ENCODE data around the gene TAS1R3. TPM values are rescaled to one million over a fixed set of nuclear protein-coding genes. Genes with fewer than 3 reads are reported as not detected.

Gene TAS1R3
- total and polyA plus RNA-seq, 10 of the 15 experiments (the other 5 are each of a cell fraction or from before 2014, with no cell fraction given): 0.04 to 0.51 (median 0.08) TPM; not detected in 3

DNA sequence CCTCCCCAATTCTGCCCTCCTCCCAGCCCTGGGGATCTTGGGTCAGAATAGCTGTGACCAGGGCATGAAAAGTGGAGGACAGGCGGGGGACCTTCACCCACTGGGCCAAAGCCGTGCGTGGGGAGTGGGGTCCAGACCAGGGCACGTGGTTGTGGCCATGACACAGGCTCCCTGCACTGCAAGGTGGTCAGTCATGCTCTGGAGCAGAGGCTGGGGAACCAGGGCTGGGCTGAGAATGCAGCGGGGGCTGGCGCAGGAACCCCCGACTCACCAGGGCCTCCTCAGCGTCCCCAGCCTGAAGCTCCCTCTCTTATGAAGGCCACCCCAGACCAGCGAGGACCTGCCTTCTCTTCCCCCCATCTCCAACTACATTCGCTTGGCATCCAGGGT, 15.4 kb downstream of the TAS1R3 start:
- H3K4me3 ChIP-seq: no peak overlapping the region
- RAD21 ChIA-PET (ENCODE audit: unreplicated experiment): interaction anchor here (0.9 kb wide), 1 partner anchor 9 kb away, joined by 3 read pairs; no protein-coding TSS in a partner anchor
- H4K20me1 ChIP-seq (ENCODE audit: control insufficient read depth, insufficient read depth): no peaks in the 10 kb centered on the region
- in situ Hi-C loops (cut with MboI) (no loop called here), intact Hi-C loops (cut with micrococcal nuclease; ENCODE audit: unreplicated experiment) (no loop called here)
- ATAC-seq: no peak
- H3K36me3 ChIP-seq (ENCODE audit: control insufficient read depth in 2 of 2, insufficient read depth in 2 of 2, low read length in 1 of 2): no peaks in the 10 kb centered on the region
- H3K9ac ChIP-seq (ENCODE audit: control insufficient read depth, insufficient read depth, low read length): no peak overlapping the region
- peaks cover 2% of the 10 kb centered on the region for H3K79me2 ChIP-seq (ENCODE audit: control insufficient read depth, insufficient read depth, low read length)
- SMC1A ChIA-PET (ENCODE audit: uncharacterized antibody, unreplicated experiment): no interaction called here
- no peak for DNase-seq (ENCODE audit: low read depth, low spot score)
- H3K27ac ChIP-seq (ENCODE audit: control insufficient read depth, insufficient read depth): no peak overlapping the region
- POLR2A ChIA-PET: no interaction called here
- no peak for FAIRE-seq
- peaks cover 6% of the 10 kb centered on the region; the same call in 1 of the 2 replicates for H3K4me1 ChIP-seq (ENCODE audit: control insufficient read depth, insufficient read depth, low read length)
- no TSS peak for BruUV-seq (replicated peaks)
- H3K9me3 ChIP-seq (replicated peaks; ENCODE audit: control insufficient read depth, insufficient read depth, low read length): no peaks in the 10 kb centered on the region
- H3K4me2 ChIP-seq (ENCODE audit: control insufficient read depth, insufficient read depth): no peak overlapping the region; the same call in 1 of the 2 replicates
- no peak overlapping the region for H2AFZ ChIP-seq (ENCODE audit: control insufficient read depth, low read depth, low read length)
- 96% methylated on average over 9 of the region's 10 CpGs for WGBS (ENCODE audit: insufficient coverage, insufficient replicate concordance, low lambda C conversion rate, missing lambda C conversion rate)
- no peak for TF ChIP-seq YY1 (IDR thresholded peaks at IDR 0.05; ENCODE audit: low read depth, low read length)
- no peak for TF ChIP-seq MEF2B (IDR thresholded peaks at IDR 0.05; ENCODE audit: partially characterized antibody, poor library complexity, severe bottlenecking)
- no peak for TF ChIP-seq KAT2A (conservative IDR thresholded peaks at IDR 0.05; ENCODE audit: control insufficient read depth, low read depth, low read length)
- no peak for TF ChIP-seq NFYA (IDR thresholded peaks at IDR 0.05; ENCODE audit: borderline replicate concordance, low read depth, low read length)
- TF ChIP-seq SMAD1 (IDR thresholded peaks at IDR 0.05; ENCODE audit: low read depth, partially characterized antibody): no peak
- TF ChIP-seq SREBF1 (IDR thresholded peaks at IDR 0.05; ENCODE audit: low read length): no peak
- no peak for TF ChIP-seq POLR2AphosphoS2 (IDR thresholded peaks at IDR 0.05; ENCODE audit: low read depth, low read length)
- CTCF ChIA-PET: interaction anchor here (0.7 kb wide), 1 partner anchor 28 kb away, joined by 4 read pairs; the partner anchor contains the start of gene AURKAIP1
- H3K27me3 ChIP-seq (replicated peaks in 1 of 2; ENCODE audit: control insufficient read depth in 2 of 2, insufficient read depth in 2 of 2, low read length in 1 of 2): no peaks in the 10 kb centered on the region

DNA sequence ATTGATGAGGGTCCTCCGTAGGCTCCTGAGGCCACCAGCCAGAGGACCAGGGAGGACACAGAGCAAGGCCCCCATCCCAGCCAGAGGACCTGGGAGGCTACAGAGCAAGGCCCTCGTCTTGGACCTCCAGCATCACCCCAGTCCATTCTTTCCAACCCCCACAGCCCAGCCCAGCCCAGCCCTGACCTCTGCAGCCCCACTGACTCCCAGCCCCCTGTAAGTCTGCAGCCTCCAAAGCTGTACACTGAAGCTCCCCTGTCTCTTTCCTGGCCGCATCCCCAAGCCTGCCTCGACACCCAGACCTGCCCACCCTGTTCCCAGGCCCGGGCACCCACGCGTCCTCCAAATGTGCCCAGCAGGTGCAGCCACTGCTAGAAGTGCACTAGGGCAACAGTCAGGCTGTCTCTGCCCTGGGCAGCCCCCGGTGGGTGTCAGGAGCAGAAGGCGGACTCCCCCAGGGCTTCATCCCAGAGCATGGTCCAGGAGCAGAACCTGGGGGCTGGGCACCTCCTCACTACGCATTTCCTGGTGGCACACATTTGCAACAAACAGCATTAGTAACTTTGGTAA, 16.0 kb downstream of the TAS1R3 start:
- ATAC-seq: no peak
- ChIA-PET POLR2A (no interaction called here), SMC1A (ENCODE audit: uncharacterized antibody, unreplicated experiment) (no interaction called here), CTCF (interaction anchor here (1.2 to 2.1 kb wide), 2 partner anchors 25 to 94 kb away, joined by 3 to 12 read pairs; no protein-coding TSS in a partner anchor), RAD21 (ENCODE audit: unreplicated experiment) (interaction anchor here (0.9 to 1.1 kb wide), 2 partner anchors 10 to 25 kb away, joined by 3 read pairs; no protein-coding TSS in a partner anchor)
- no peak overlapping the region for H2AFZ ChIP-seq (ENCODE audit: control insufficient read depth, low read depth, low read length)
- H3K27ac ChIP-seq (ENCODE audit: control insufficient read depth, insufficient read depth): no peak overlapping the region
- no TSS peak for BruUV-seq (replicated peaks)
- no peaks in the 10 kb centered on the region for H3K27me3 ChIP-seq (replicated peaks in 1 of 2; ENCODE audit: control insufficient read depth in 2 of 2, insufficient read depth in 2 of 2, low read length in 1 of 2)
- no peak for FAIRE-seq
- H3K4me3 ChIP-seq: no peak overlapping the region
- H4K20me1 ChIP-seq (ENCODE audit: control insufficient read depth, insufficient read depth): no peaks in the 10 kb centered on the region
- no peak for DNase-seq (ENCODE audit: low read depth, low spot score)
- H3K36me3 ChIP-seq (ENCODE audit: control insufficient read depth in 2 of 2, insufficient read depth in 2 of 2, low read length in 1 of 2): no peaks in the 10 kb centered on the region
- peak overlapping the region; percentile 83 for H3K4me2 ChIP-seq (ENCODE audit: control insufficient read depth, insufficient read depth)
- H3K9me3 ChIP-seq (replicated peaks; ENCODE audit: control insufficient read depth, insufficient read depth, low read length): no peaks in the 10 kb centered on the region
- H3K9ac ChIP-seq (ENCODE audit: control insufficient read depth, insufficient read depth, low read length): no peak overlapping the region
- intact Hi-C loops (cut with micrococcal nuclease; ENCODE audit: unreplicated experiment): no loop called here
- H3K79me2 ChIP-seq (ENCODE audit: control insufficient read depth, insufficient read depth, low read length): peaks cover 2% of the 10 kb centered on the region
- 92% methylated on average over 10 of the region's 10 CpGs for WGBS (ENCODE audit: insufficient coverage, insufficient replicate concordance, low lambda C conversion rate, missing lambda C conversion rate)
- H3K4me1 ChIP-seq (ENCODE audit: control insufficient read depth, insufficient read depth, low read length): peaks cover 6% of the 10 kb centered on the region; the same call in 1 of the 2 replicates
- in situ Hi-C loops (cut with MboI): no loop called here
- TF ChIP-seq TCF3 (IDR thresholded peaks at IDR 0.05; ENCODE audit: borderline replicate concordance, insufficient read depth, low read depth, low read length): no peak
- no peak for TF ChIP-seq GATAD2B (conservative IDR thresholded peaks at IDR 0.05; ENCODE audit: low read depth)
- TF ChIP-seq MTA3 (IDR thresholded peaks at IDR 0.05; ENCODE audit: borderline replicate concordance, low read length): no peak
- no peak for TF ChIP-seq ELK1 (IDR thresholded peaks at IDR 0.05; ENCODE audit: low read depth, low read length)
- TF ChIP-seq POLR2AphosphoS2 (IDR thresholded peaks at IDR 0.05; ENCODE audit: low read depth, low read length): no peak
- TF ChIP-seq E4F1 (IDR thresholded peaks at IDR 0.05; ENCODE audit: borderline replicate concordance, partially characterized antibody): no peak
- TF ChIP-seq FOS (IDR thresholded peaks at IDR 0.05; ENCODE audit: borderline replicate concordance, extremely low read depth, insufficient read length): no peak

Data from GM12878 (cell line).